Measurements from ENCODE around the gene S100B. TPM values are rescaled to one million over a fixed set of nuclear protein-coding genes. Genes with fewer than 3 reads are reported as not detected.
"Not testable (repeated sequence)": the region's sequence is repeated elsewhere in the genome, so short reads cannot be mapped to it uniquely, and the experiment has no call there.

S100B gene
- total and polyA plus RNA-seq, 2 donors: 36.5 to 46.3 TPM

DNA sequence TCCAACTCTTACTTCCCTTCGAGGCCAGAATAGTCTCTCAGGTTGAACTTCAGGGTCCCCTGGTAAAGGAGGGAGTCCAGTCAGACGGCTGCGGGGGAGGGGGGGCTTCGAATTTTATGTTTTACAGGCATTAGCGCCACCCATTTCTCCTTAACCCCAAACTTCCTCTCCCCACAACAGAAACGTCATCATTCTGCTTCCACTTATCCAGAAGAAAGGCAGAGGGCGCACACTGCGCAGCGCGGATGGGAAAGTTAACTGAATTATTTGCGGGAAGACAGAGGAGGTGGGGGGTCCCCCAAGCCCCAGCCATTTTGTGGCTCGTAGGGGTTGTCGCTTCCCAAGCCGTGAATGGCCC lies 30.1 kb upstream of the S100B start:
- peaks cover 0 to 9% of the 10 kb centered on the region in 2 donors for H3K36me3 ChIP-seq (ENCODE audit: control insufficient read depth in 2 of 2, insufficient read depth in 2 of 2, low read length in 1 of 2)
- peak in 6 of 9 donors; percentile 30 to 79 (median 51) for DNase-seq (ENCODE audit: low read depth in 6 of 9, low spot score in 9 of 9)
- under 1% methylated on average over 14 of the region's 14 CpGs for WGBS
- peak overlapping the region; percentile 98 to 100 for H3K27ac ChIP-seq (ENCODE audit: low read depth in 1 of 2, low read length in 1 of 2)
- no peaks in the 10 kb centered on the region for H3K27me3 ChIP-seq (ENCODE audit: control insufficient read depth in 2 of 2, insufficient read depth in 1 of 2, low read length in 1 of 2)
- H3K4me1 ChIP-seq (ENCODE audit: control insufficient read depth in 2 of 2, insufficient read depth in 2 of 2, low read length in 2 of 2): peaks cover 3 to 29% of the 10 kb centered on the region in 2 donors
- no peaks in the 10 kb centered on the region for H3K9me3 ChIP-seq (ENCODE audit: control insufficient read depth in 2 of 2, insufficient read depth in 1 of 2, low read length in 1 of 2)
- peak overlapping the region; percentile 99 to 100 for H3K4me3 ChIP-seq (ENCODE audit: low read length in 2 of 2)

GRCh38 chr21:46634427-46634826 lies 29.5 kb upstream of the S100B start:
- no peaks in the 10 kb centered on the region for H3K27me3 ChIP-seq (ENCODE audit: control insufficient read depth in 2 of 2, insufficient read depth in 1 of 2, low read length in 1 of 2)
- H3K4me3 ChIP-seq (ENCODE audit: low read length in 2 of 2): peak overlapping the region in 1 of 2 donors; percentile 99
- peak overlapping the region; percentile 98 to 100 for H3K27ac ChIP-seq (ENCODE audit: low read depth in 1 of 2, low read length in 1 of 2)
- no peaks in the 10 kb centered on the region for H3K9me3 ChIP-seq (ENCODE audit: control insufficient read depth in 2 of 2, insufficient read depth in 1 of 2, low read length in 1 of 2)
- WGBS: 95% methylated on average over 8 of the region's 8 CpGs
- H3K4me1 ChIP-seq (ENCODE audit: control insufficient read depth in 2 of 2, insufficient read depth in 2 of 2, low read length in 2 of 2): peaks cover 3 to 29% of the 10 kb centered on the region in 2 donors
- peaks cover 0 to 9% of the 10 kb centered on the region in 2 donors for H3K36me3 ChIP-seq (ENCODE audit: control insufficient read depth in 2 of 2, insufficient read depth in 2 of 2, low read length in 1 of 2)
- peak in 1 of 9 donors; percentile 17 for DNase-seq (ENCODE audit: low read depth in 6 of 9, low spot score in 9 of 9)

GRCh38 chr21:46633566-46633965 lies 28.7 kb upstream of the S100B start:
- Histone ChIP-seq H3K27me3 (ENCODE audit: control insufficient read depth in 2 of 2, insufficient read depth in 1 of 2, low read length in 1 of 2) (no peaks in the 10 kb centered on the region), H3K9me3 (ENCODE audit: control insufficient read depth in 2 of 2, insufficient read depth in 1 of 2, low read length in 1 of 2) (peaks cover 0 to 3% of the 10 kb centered on the region in 2 donors), H3K4me3 (ENCODE audit: low read length in 2 of 2) (no peak overlapping the region), H3K27ac (ENCODE audit: low read depth in 1 of 2, low read length in 1 of 2) (peak overlapping the region; percentile 83 to 98), H3K4me1 (ENCODE audit: control insufficient read depth in 2 of 2, insufficient read depth in 2 of 2, low read length in 2 of 2) (peaks cover 3 to 29% of the 10 kb centered on the region in 2 donors), H3K36me3 (ENCODE audit: control insufficient read depth in 2 of 2, insufficient read depth in 2 of 2, low read length in 1 of 2) (peaks cover 0 to 9% of the 10 kb centered on the region in 2 donors)
- WGBS: 70% methylated on average over 5 of the region's 5 CpGs
- peak in 4 of 9 donors; percentile 19 to 70 (median 34) for DNase-seq (ENCODE audit: low read depth in 6 of 9, low spot score in 9 of 9)

- H3K4me3 ChIP-seq (ENCODE audit: low read length in 2 of 2); H3K27ac ChIP-seq (ENCODE audit: low read depth in 1 of 2, low read length in 1 of 2); H3K36me3 ChIP-seq (ENCODE audit: control insufficient read depth in 2 of 2, insufficient read depth in 2 of 2, low read length in 1 of 2); H3K27me3 ChIP-seq (ENCODE audit: control insufficient read depth in 2 of 2, insufficient read depth in 1 of 2, low read length in 1 of 2); DNase-seq (ENCODE audit: low read depth in 6 of 9, low spot score in 9 of 9): not testable (repeated sequence)
- 100% methylated on average over 2 of the region's 2 CpGs for WGBS
- Histone ChIP-seq H3K9me3 (ENCODE audit: control insufficient read depth in 2 of 2, insufficient read depth in 1 of 2, low read length in 1 of 2) (peaks cover 0 to 16% of the 10 kb centered on the region in 2 donors), H3K4me1 (ENCODE audit: control insufficient read depth in 2 of 2, insufficient read depth in 2 of 2, low read length in 2 of 2) (peaks cover under 1 to 28% of the 10 kb centered on the region in 2 donors)
Observed at GRCh38 chr21:46630915-46631314, 26.0 kb upstream of the S100B start.

DNA sequence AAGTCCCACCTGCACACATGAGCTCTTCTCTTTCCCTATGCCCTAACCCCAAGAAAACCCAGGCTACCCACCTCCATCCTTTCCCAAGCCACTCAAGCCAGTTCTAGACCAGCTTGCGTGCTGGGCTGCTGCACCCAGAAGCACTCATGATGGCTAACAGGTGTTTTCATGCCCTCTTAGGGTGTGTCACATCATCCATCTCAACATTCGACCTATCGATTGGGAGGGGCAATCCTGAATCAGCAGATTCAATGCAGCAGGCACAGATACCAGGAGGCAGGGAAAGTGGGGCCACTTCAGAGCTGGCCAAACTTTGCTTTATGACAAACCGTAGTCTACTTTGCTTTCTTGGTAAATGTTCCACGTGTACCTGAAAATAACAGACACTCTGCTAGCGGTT lies 24.0 kb upstream of the S100B start:
- no peak overlapping the region for H3K4me3 ChIP-seq (ENCODE audit: low read length in 2 of 2)
- no peaks in the 10 kb centered on the region for H3K27me3 ChIP-seq (ENCODE audit: control insufficient read depth in 2 of 2, insufficient read depth in 1 of 2, low read length in 1 of 2)
- no peak for DNase-seq (ENCODE audit: low read depth in 6 of 9, low spot score in 9 of 9)
- H3K4me1 ChIP-seq (ENCODE audit: control insufficient read depth in 2 of 2, insufficient read depth in 2 of 2, low read length in 2 of 2): peaks cover 0 to 31% of the 10 kb centered on the region in 2 donors
- peaks cover 4 to 28% of the 10 kb centered on the region in 2 donors for H3K9me3 ChIP-seq (ENCODE audit: control insufficient read depth in 2 of 2, insufficient read depth in 1 of 2, low read length in 1 of 2)
- WGBS: 92% methylated on average over 6 of the region's 6 CpGs
- no peaks in the 10 kb centered on the region for H3K36me3 ChIP-seq (ENCODE audit: control insufficient read depth in 2 of 2, insufficient read depth in 2 of 2, low read length in 1 of 2)
- H3K27ac ChIP-seq (ENCODE audit: low read depth in 1 of 2, low read length in 1 of 2): no peak overlapping the region

GRCh38 chr21:46627726-46628125 lies 22.8 kb upstream of the S100B start:
- no peak overlapping the region for H3K27ac ChIP-seq (ENCODE audit: low read depth in 1 of 2, low read length in 1 of 2)
- peaks cover 3 to 25% of the 10 kb centered on the region in 2 donors for H3K4me1 ChIP-seq (ENCODE audit: control insufficient read depth in 2 of 2, insufficient read depth in 2 of 2, low read length in 2 of 2)
- DNase-seq (ENCODE audit: low read depth in 6 of 9, low spot score in 9 of 9): no peak
- 97% methylated on average over 4 of the region's 4 CpGs for WGBS
- no peak overlapping the region for H3K4me3 ChIP-seq (ENCODE audit: low read length in 2 of 2)
- no peaks in the 10 kb centered on the region for H3K27me3 ChIP-seq (ENCODE audit: control insufficient read depth in 2 of 2, insufficient read depth in 1 of 2, low read length in 1 of 2)
- H3K9me3 ChIP-seq (ENCODE audit: control insufficient read depth in 2 of 2, insufficient read depth in 1 of 2, low read length in 1 of 2): peaks cover 4 to 28% of the 10 kb centered on the region in 2 donors
- H3K36me3 ChIP-seq (ENCODE audit: control insufficient read depth in 2 of 2, insufficient read depth in 2 of 2, low read length in 1 of 2): no peaks in the 10 kb centered on the region

- H3K36me3 ChIP-seq (ENCODE audit: control insufficient read depth in 2 of 2, insufficient read depth in 2 of 2, low read length in 1 of 2): no peaks in the 10 kb centered on the region
- peaks cover 4 to 28% of the 10 kb centered on the region in 2 donors for H3K9me3 ChIP-seq (ENCODE audit: control insufficient read depth in 2 of 2, insufficient read depth in 1 of 2, low read length in 1 of 2)
- H3K27ac ChIP-seq (ENCODE audit: low read depth in 1 of 2, low read length in 1 of 2): no peak overlapping the region
- H3K4me3 ChIP-seq (ENCODE audit: low read length in 2 of 2): no peak overlapping the region
- peaks cover 7 to 30% of the 10 kb centered on the region in 2 donors for H3K4me1 ChIP-seq (ENCODE audit: control insufficient read depth in 2 of 2, insufficient read depth in 2 of 2, low read length in 2 of 2)
- 84% methylated on average over 6 of the region's 6 CpGs for WGBS
- H3K27me3 ChIP-seq (ENCODE audit: control insufficient read depth in 2 of 2, insufficient read depth in 1 of 2, low read length in 1 of 2): no peaks in the 10 kb centered on the region
- DNase-seq (ENCODE audit: low read depth in 6 of 9, low spot score in 9 of 9): no peak
Observed at GRCh38 chr21:46626975-46627501, 22.2 kb upstream of the S100B start.

GRCh38 chr21:46626536-46626935 lies 21.7 kb upstream of the S100B start:
- Histone ChIP-seq H3K9me3 (ENCODE audit: control insufficient read depth in 2 of 2, insufficient read depth in 1 of 2, low read length in 1 of 2) (peaks cover 4 to 28% of the 10 kb centered on the region in 2 donors), H3K27ac (ENCODE audit: low read depth in 1 of 2, low read length in 1 of 2) (no peak overlapping the region), H3K27me3 (ENCODE audit: control insufficient read depth in 2 of 2, insufficient read depth in 1 of 2, low read length in 1 of 2) (no peaks in the 10 kb centered on the region), H3K4me3 (ENCODE audit: low read length in 2 of 2) (no peak overlapping the region), H3K4me1 (ENCODE audit: control insufficient read depth in 2 of 2, insufficient read depth in 2 of 2, low read length in 2 of 2) (peaks cover 12 to 35% of the 10 kb centered on the region in 2 donors), H3K36me3 (ENCODE audit: control insufficient read depth in 2 of 2, insufficient read depth in 2 of 2, low read length in 1 of 2) (no peaks in the 10 kb centered on the region)
- no peak for DNase-seq (ENCODE audit: low read depth in 6 of 9, low spot score in 9 of 9)
- WGBS: 71% methylated on average over 7 of the region's 7 CpGs

- WGBS: 96% methylated on average over 1 of the region's 1 CpG
- no peak overlapping the region for H3K4me3 ChIP-seq (ENCODE audit: low read length in 2 of 2)
- H3K9me3 ChIP-seq (ENCODE audit: control insufficient read depth in 2 of 2, insufficient read depth in 1 of 2, low read length in 1 of 2): peaks cover 4 to 28% of the 10 kb centered on the region in 2 donors
Observed at GRCh38 chr21:46625759-46626158, 20.9 kb upstream of the S100B start.

More at GRCh38 chr21:46625759-46626158, 20.9 kb upstream of the S100B start:
- DNase-seq (ENCODE audit: low read depth in 6 of 9, low spot score in 9 of 9): no peak
- H3K36me3 ChIP-seq (ENCODE audit: control insufficient read depth in 2 of 2, insufficient read depth in 2 of 2, low read length in 1 of 2): no peaks in the 10 kb centered on the region
- peaks cover 16 to 43% of the 10 kb centered on the region in 2 donors for H3K4me1 ChIP-seq (ENCODE audit: control insufficient read depth in 2 of 2, insufficient read depth in 2 of 2, low read length in 2 of 2)
- no peaks in the 10 kb centered on the region for H3K27me3 ChIP-seq (ENCODE audit: control insufficient read depth in 2 of 2, insufficient read depth in 1 of 2, low read length in 1 of 2)
- H3K27ac ChIP-seq (ENCODE audit: low read depth in 1 of 2, low read length in 1 of 2): no peak overlapping the region
